ENCODE results near the gene VKORC1L1.
"Not testable (repeated sequence)": the region's sequence is repeated elsewhere in the genome, so short reads cannot be mapped to it uniquely, and the experiment has no call there.

Gene VKORC1L1

GRCh38 chr7:65938336-65938895, 65.5 kb downstream of the VKORC1L1 start:
- Histone ChIP-seq H3K4me1 (ENCODE audit: control insufficient read depth, insufficient read depth, low read length, poor library complexity, severe bottlenecking) (no peaks in the 10 kb centered on the region), H3K9me3 (ENCODE audit: control insufficient read depth, low read length) (no peaks in the 10 kb centered on the region), H3K4me3 (ENCODE audit: extremely low read depth, insufficient read depth, low read length, poor library complexity, severe bottlenecking) (no peak overlapping the region), H3K36me3 (ENCODE audit: control insufficient read depth, insufficient read depth, low read length) (peaks cover 5% of the 10 kb centered on the region), H3K27ac (ENCODE audit: low read depth, low read length, severe bottlenecking) (no peak overlapping the region)
- WGBS, 2 experiments (ENCODE audit: insufficient coverage in 2 of 2), result 95 to 100% methylated on average over 7 of the region's 7 CpGs

- no CpG with 5 or more reads among the region's 5 CpGs for WGBS, 2 experiments (ENCODE audit: insufficient coverage in 2 of 2)
- not testable (repeated sequence) for H3K4me1 ChIP-seq (ENCODE audit: control insufficient read depth, insufficient read depth, low read length, poor library complexity, severe bottlenecking); H3K9me3 ChIP-seq (ENCODE audit: control insufficient read depth, low read length); H3K4me3 ChIP-seq (ENCODE audit: extremely low read depth, insufficient read depth, low read length, poor library complexity, severe bottlenecking); H3K36me3 ChIP-seq (ENCODE audit: control insufficient read depth, insufficient read depth, low read length); H3K27ac ChIP-seq (ENCODE audit: low read depth, low read length, severe bottlenecking)
Observed at GRCh38 chr7:65945787-65946186, 72.9 kb downstream of the VKORC1L1 start.

GRCh38 chr7:65946904-65947303, 74.0 kb downstream of the VKORC1L1 start:
- H3K9me3 ChIP-seq (ENCODE audit: control insufficient read depth, low read length), result no peaks in the 10 kb centered on the region
- 100% methylated on average over 2 of the region's 4 CpGs; no CpG with 5 or more reads in 1 of the 2 experiments for WGBS, 2 experiments (ENCODE audit: insufficient coverage in 2 of 2)

GRCh38 chr7:65951837-65952578, 79.1 kb downstream of the VKORC1L1 start:
- Histone ChIP-seq H3K27ac (ENCODE audit: low read depth, low read length, severe bottlenecking) (no peak overlapping the region), H3K36me3 (ENCODE audit: control insufficient read depth, insufficient read depth, low read length) (peaks cover 27% of the 10 kb centered on the region), H3K4me1 (ENCODE audit: control insufficient read depth, insufficient read depth, low read length, poor library complexity, severe bottlenecking) (no peaks in the 10 kb centered on the region), H3K9me3 (ENCODE audit: control insufficient read depth, low read length) (no peaks in the 10 kb centered on the region), H3K4me3 (ENCODE audit: extremely low read depth, insufficient read depth, low read length, poor library complexity, severe bottlenecking) (no peak overlapping the region)
- 91 to 96% methylated on average over 6 to 8 of the region's 9 CpGs for WGBS, 2 experiments (ENCODE audit: insufficient coverage in 2 of 2)

More at GRCh38 chr7:65946904-65947303, 74.0 kb downstream of the VKORC1L1 start:
- no peak overlapping the region for H3K4me3 ChIP-seq (ENCODE audit: extremely low read depth, insufficient read depth, low read length, poor library complexity, severe bottlenecking)
- H3K36me3 ChIP-seq (ENCODE audit: control insufficient read depth, insufficient read depth, low read length), result peaks cover 4% of the 10 kb centered on the region
- no peak overlapping the region for H3K27ac ChIP-seq (ENCODE audit: low read depth, low read length, severe bottlenecking)
- H3K4me1 ChIP-seq (ENCODE audit: control insufficient read depth, insufficient read depth, low read length, poor library complexity, severe bottlenecking), result no peaks in the 10 kb centered on the region

GRCh38 chr7:65953001-65953720, 80.3 kb downstream of the VKORC1L1 start:
- H3K36me3 ChIP-seq (ENCODE audit: control insufficient read depth, insufficient read depth, low read length), result peaks cover 30% of the 10 kb centered on the region

GRCh38 chr7:65953890-65954450, 81.1 kb downstream of the VKORC1L1 start:
- no peaks in the 10 kb centered on the region for H3K4me1 ChIP-seq (ENCODE audit: control insufficient read depth, insufficient read depth, low read length, poor library complexity, severe bottlenecking)
- no peak overlapping the region for H3K27ac ChIP-seq (ENCODE audit: low read depth, low read length, severe bottlenecking)
- peaks cover 34% of the 10 kb centered on the region for H3K36me3 ChIP-seq (ENCODE audit: control insufficient read depth, insufficient read depth, low read length)
- H3K9me3 ChIP-seq (ENCODE audit: control insufficient read depth, low read length), result no peaks in the 10 kb centered on the region
- 97 to 99% methylated on average over 9 to 12 of the region's 15 CpGs for WGBS, 2 experiments (ENCODE audit: insufficient coverage in 2 of 2)
- H3K4me3 ChIP-seq (ENCODE audit: extremely low read depth, insufficient read depth, low read length, poor library complexity, severe bottlenecking), result no peak overlapping the region

More at GRCh38 chr7:65953001-65953720, 80.3 kb downstream of the VKORC1L1 start:
- 93 to 96% methylated on average over 4 to 5 of the region's 5 CpGs for WGBS, 2 experiments (ENCODE audit: insufficient coverage in 2 of 2)
- no peak overlapping the region for H3K27ac ChIP-seq (ENCODE audit: low read depth, low read length, severe bottlenecking)
- H3K4me3 ChIP-seq (ENCODE audit: extremely low read depth, insufficient read depth, low read length, poor library complexity, severe bottlenecking), result no peak overlapping the region
- H3K4me1 ChIP-seq (ENCODE audit: control insufficient read depth, insufficient read depth, low read length, poor library complexity, severe bottlenecking), result no peaks in the 10 kb centered on the region
- no peaks in the 10 kb centered on the region for H3K9me3 ChIP-seq (ENCODE audit: control insufficient read depth, low read length)

GRCh38 chr7:65955718-65956117, 82.8 kb downstream of the VKORC1L1 start:
- H3K4me3 ChIP-seq (ENCODE audit: extremely low read depth, insufficient read depth, low read length, poor library complexity, severe bottlenecking), result no peak overlapping the region
- peaks cover 48% of the 10 kb centered on the region for H3K36me3 ChIP-seq (ENCODE audit: control insufficient read depth, insufficient read depth, low read length)
- no peaks in the 10 kb centered on the region for H3K4me1 ChIP-seq (ENCODE audit: control insufficient read depth, insufficient read depth, low read length, poor library complexity, severe bottlenecking)
- H3K27ac ChIP-seq (ENCODE audit: low read depth, low read length, severe bottlenecking), result no peak overlapping the region
- no peaks in the 10 kb centered on the region for H3K9me3 ChIP-seq (ENCODE audit: control insufficient read depth, low read length)
- WGBS, 2 experiments (ENCODE audit: insufficient coverage in 2 of 2), result 86 to 91% methylated on average over 3 to 4 of the region's 4 CpGs

DNA sequence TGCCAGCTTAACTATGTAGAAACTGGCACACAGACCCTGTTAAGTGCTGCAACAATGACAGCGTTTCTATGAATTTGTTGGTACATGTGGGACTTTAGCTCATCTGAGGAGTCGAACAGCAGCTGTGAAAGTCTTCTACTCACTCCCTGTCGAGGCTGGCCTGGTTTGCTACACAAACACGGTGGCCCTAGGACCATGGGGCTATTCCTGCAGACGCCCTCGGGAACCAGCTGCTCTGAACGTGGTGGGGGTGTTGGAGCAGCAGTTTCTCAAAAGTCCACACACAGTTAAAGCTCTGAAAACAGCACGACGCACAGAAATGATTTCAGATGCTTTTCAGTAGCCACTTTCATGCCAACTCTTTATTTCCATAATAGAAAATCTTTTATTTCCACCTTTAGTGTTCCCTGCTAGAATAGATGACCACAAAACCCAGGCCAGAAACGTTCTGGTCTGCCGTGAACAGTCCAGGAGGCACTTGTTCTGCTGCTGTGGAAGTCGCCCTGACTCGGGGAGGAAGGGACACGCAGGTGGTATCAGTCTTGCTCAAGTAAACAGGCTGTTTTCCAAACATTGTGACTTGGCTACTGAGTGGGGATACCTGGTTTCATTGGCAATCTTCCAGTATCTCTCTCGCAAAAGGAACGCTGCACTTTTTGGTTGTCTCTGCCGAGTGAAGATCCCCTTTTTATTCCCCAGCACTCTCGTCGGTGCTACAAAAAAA, 87.6 kb downstream of the VKORC1L1 start:
- Histone ChIP-seq H3K27ac (ENCODE audit: low read depth, low read length, severe bottlenecking) (no peak overlapping the region), H3K4me1 (ENCODE audit: control insufficient read depth, insufficient read depth, low read length, poor library complexity, severe bottlenecking) (no peaks in the 10 kb centered on the region), H3K36me3 (ENCODE audit: control insufficient read depth, insufficient read depth, low read length) (peaks cover 81% of the 10 kb centered on the region), H3K4me3 (ENCODE audit: extremely low read depth, insufficient read depth, low read length, poor library complexity, severe bottlenecking) (no peak overlapping the region), H3K9me3 (ENCODE audit: control insufficient read depth, low read length) (no peaks in the 10 kb centered on the region)
- 90 to 91% methylated on average over 15 to 18 of the region's 19 CpGs for WGBS, 2 experiments (ENCODE audit: insufficient coverage in 2 of 2)

- H3K4me1 ChIP-seq (ENCODE audit: control insufficient read depth, insufficient read depth, low read length, poor library complexity, severe bottlenecking), result no peaks in the 10 kb centered on the region
- no peak overlapping the region for H3K4me3 ChIP-seq (ENCODE audit: extremely low read depth, insufficient read depth, low read length, poor library complexity, severe bottlenecking)
- H3K9me3 ChIP-seq (ENCODE audit: control insufficient read depth, low read length), result no peaks in the 10 kb centered on the region
- H3K36me3 ChIP-seq (ENCODE audit: control insufficient read depth, insufficient read depth, low read length), result peaks cover 85% of the 10 kb centered on the region
- H3K27ac ChIP-seq (ENCODE audit: low read depth, low read length, severe bottlenecking), result no peak overlapping the region
- 97 to 100% methylated on average over 6 of the region's 6 CpGs for WGBS, 2 experiments (ENCODE audit: insufficient coverage in 2 of 2)
Observed at GRCh38 chr7:65962033-65962432, 89.2 kb downstream of the VKORC1L1 start.

GRCh38 chr7:65964671-65965070, 91.8 kb downstream of the VKORC1L1 start:
- WGBS, 2 experiments (ENCODE audit: insufficient coverage in 2 of 2), result 97% methylated on average over 2 of the region's 3 CpGs; no CpG with 5 or more reads in 1 of the 2 experiments
- not testable (repeated sequence) for H3K9me3 ChIP-seq (ENCODE audit: control insufficient read depth, low read length); H3K27ac ChIP-seq (ENCODE audit: low read depth, low read length, severe bottlenecking); H3K4me3 ChIP-seq (ENCODE audit: extremely low read depth, insufficient read depth, low read length, poor library complexity, severe bottlenecking); H3K4me1 ChIP-seq (ENCODE audit: control insufficient read depth, insufficient read depth, low read length, poor library complexity, severe bottlenecking)
- H3K36me3 ChIP-seq (ENCODE audit: control insufficient read depth, insufficient read depth, low read length), result peaks cover 98% of the 10 kb centered on the region
